ENCODE measurements around the gene POU2F2. TPM values are rescaled to one million over a fixed set of nuclear protein-coding genes. Genes with fewer than 3 reads are reported as not detected.

Gene POU2F2
- polyA plus RNA-seq, 2 of the 4 experiments (the other 2 are of a cell fraction) = 0.16 to 0.28 TPM

DNA sequence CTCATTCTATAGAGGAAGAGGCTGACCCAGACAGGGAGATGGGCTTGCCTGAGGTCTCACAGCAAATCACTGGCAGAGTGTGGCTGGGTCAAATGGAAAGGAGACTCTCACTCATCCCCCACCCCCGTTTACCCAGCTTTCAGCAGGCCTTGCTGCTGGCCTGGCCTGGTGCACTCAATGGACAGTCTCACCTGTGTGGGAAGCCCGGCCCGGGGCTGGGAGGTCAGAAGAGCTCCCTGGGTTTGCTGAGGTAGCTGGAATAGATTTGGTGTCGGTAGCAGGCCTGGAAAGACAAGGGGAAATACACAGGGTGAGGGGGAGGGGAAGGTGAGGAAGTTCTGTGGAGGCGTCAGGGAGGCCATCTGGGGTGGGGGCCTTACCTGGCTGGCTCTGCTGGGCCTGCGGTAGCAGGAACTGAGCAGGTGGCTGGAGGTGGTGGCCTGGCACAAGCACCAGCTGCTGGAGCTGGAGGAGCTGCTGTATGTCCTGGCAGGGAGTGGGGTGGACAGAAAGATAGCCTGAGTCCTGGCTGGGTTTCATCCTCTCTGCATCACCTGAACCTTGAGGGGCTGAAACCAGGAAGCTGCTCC, 32.8 kb downstream of the POU2F2 start:
- ChIA-PET POLR2A (no interaction called here), CTCF (interaction anchor here (0.6 to 32.8 kb wide), 11 partner anchors 10 to 341 kb away, joined by 3 to 678 read pairs (median 5); partner anchors contain the start of genes GSK3A and POU2F2)
- 75% methylated on average over 6 of the region's 6 CpGs for WGBS (ENCODE audit: missing lambda C conversion rate)

DNA sequence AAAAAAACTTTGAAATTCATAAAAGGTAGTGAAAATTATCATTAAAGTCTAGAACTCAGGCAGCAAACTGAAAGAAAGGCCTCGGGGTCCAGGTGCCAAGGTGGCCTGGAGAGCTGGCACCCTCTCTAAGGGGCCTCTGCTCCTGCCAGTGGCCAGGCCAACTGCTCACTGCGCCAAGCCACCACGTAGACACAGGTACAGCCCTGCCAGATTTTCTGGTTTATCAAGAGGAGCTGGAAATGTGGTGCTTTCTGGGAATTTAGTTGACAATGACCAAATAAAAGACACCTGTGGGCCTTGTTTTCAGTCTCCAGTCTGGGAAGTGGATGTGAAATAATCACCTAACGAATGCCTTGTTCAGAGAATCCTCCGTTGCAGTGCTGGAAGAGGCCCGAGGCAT, 33.5 kb downstream of the POU2F2 start:
- WGBS (ENCODE audit: missing lambda C conversion rate) = 77% methylated on average over 6 of the region's 6 CpGs
- no peak overlapping the region for H3K4me2 ChIP-seq
- CTCF ChIA-PET = interaction anchor here (0.6 to 32.8 kb wide), 10 partner anchors 10 to 342 kb away, joined by 3 to 678 read pairs (median 4); partner anchors contain the start of genes GSK3A and POU2F2

More for the DNA sequence above, 32.8 kb downstream of the POU2F2 start:
- DNase-seq (ENCODE audit: low read depth in 1 of 2, low spot score in 1 of 2) (no peak), ATAC-seq (no peak), FAIRE-seq (no peak)
- TF ChIP-seq RARB (CRISPR knock-in tag; IDR thresholded peaks at IDR 0.05) (no peak), EHF (CRISPR knock-in tag; IDR thresholded peaks at IDR 0.05) (no peak), GATA3 (IDR thresholded peaks at IDR 0.05; ENCODE audit: borderline replicate concordance) (no peak), CEBPB (IDR thresholded peaks at IDR 0.05) (no peak), RCOR1 (IDR thresholded peaks at IDR 0.05; ENCODE audit: low read depth, low read length) (no peak), MAFK (IDR thresholded peaks at IDR 0.05; ENCODE audit: partially characterized antibody) (no peak), ZNF302 (CRISPR knock-in tag; IDR thresholded peaks at IDR 0.05) (no peak), JUNB (IDR thresholded peaks at IDR 0.05) (no peak), KDM1A (IDR thresholded peaks at IDR 0.05; ENCODE audit: low read depth) (no peak), EHMT2 (IDR thresholded peaks at IDR 0.05; ENCODE audit: low read depth) (no peak), KDM5A (IDR thresholded peaks at IDR 0.05) (no peak), RFX5 (IDR thresholded peaks at IDR 0.05) (no peak), HDAC2 (IDR thresholded peaks at IDR 0.05) (no peak)
- TF ChIP-seq, protein P1, sequence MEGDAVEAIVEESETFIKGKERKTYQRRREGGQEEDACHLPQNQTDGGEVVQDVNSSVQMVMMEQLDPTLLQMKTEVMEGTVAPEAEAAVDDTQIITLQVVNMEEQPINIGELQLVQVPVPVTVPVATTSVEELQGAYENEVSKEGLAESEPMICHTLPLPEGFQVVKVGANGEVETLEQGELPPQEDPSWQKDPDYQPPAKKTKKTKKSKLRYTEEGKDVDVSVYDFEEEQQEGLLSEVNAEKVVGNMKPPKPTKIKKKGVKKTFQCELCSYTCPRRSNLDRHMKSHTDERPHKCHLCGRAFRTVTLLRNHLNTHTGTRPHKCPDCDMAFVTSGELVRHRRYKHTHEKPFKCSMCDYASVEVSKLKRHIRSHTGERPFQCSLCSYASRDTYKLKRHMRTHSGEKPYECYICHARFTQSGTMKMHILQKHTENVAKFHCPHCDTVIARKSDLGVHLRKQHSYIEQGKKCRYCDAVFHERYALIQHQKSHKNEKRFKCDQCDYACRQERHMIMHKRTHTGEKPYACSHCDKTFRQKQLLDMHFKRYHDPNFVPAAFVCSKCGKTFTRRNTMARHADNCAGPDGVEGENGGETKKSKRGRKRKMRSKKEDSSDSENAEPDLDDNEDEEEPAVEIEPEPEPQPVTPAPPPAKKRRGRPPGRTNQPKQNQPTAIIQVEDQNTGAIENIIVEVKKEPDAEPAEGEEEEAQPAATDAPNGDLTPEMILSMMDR (IDR thresholded peaks at IDR 0.05) = no peak
- TF ChIP-seq, protein P2, sequence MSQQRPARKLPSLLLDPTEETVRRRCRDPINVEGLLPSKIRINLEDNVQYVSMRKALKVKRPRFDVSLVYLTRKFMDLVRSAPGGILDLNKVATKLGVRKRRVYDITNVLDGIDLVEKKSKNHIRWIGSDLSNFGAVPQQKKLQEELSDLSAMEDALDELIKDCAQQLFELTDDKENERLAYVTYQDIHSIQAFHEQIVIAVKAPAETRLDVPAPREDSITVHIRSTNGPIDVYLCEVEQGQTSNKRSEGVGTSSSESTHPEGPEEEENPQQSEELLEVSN (IDR thresholded peaks at IDR 0.05; ENCODE audit: borderline replicate concordance, low read depth) = no peak
- Histone ChIP-seq H3K4me3 (no peak overlapping the region), H3K4me1 (no peaks in the 10 kb centered on the region), H3K4me2 (no peak overlapping the region), H3K27ac (no peak overlapping the region), H3K9me3 (no peaks in the 10 kb centered on the region)

DNA sequence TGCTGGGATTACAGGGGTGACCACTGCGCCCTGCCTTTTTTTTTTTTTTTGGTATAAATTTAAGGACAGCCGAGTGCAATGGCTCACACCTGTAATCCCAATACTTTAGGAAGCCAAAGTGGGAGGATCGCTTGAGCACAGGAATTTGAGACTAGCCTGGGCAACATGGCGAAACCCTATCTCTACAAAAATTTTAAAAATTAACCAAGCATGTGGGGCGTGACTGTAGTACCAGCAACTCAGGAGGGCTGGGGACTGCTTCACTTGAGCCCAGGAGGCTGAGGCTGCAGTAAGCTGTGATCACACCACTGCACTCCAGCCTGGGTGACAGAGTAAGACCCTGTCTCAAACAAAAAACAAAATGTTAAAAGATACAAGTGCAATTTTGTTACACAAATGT, 34.8 kb downstream of the POU2F2 start:
- H3K27ac ChIP-seq = no peak overlapping the region
- FAIRE-seq = no peak
- no peak overlapping the region for H3K4me2 ChIP-seq
- H3K9me3 ChIP-seq = no peaks in the 10 kb centered on the region
- no peak for ATAC-seq
- WGBS (ENCODE audit: missing lambda C conversion rate) = 68% methylated on average over 5 of the region's 5 CpGs
- no peak overlapping the region for H3K4me3 ChIP-seq
- POLR2A ChIA-PET = interaction anchor here (0.7 to 1.1 kb wide), 2 partner anchors 19 to 63 kb away, joined by 4 to 7 read pairs; no protein-coding TSS in a partner anchor
- no peak for DNase-seq (ENCODE audit: low read depth in 1 of 2, low spot score in 1 of 2)
- no peaks in the 10 kb centered on the region; the same call in 2 of the 3 replicates for H3K4me1 ChIP-seq
- CTCF ChIA-PET = interaction anchor here (0.9 to 32.8 kb wide), 7 partner anchors 13 to 139 kb away, joined by 3 to 678 read pairs (median 10); partner anchors contain the start of gene POU2F2
- TF ChIP-seq HOXB5 (CRISPR knock-in tag; IDR thresholded peaks at IDR 0.05) = no peak
- TF ChIP-seq HDAC2 (IDR thresholded peaks at IDR 0.05) = no peak
- TF ChIP-seq HOXA7 (CRISPR knock-in tag; IDR thresholded peaks at IDR 0.05) = no peak
- TF ChIP-seq, protein P3, sequence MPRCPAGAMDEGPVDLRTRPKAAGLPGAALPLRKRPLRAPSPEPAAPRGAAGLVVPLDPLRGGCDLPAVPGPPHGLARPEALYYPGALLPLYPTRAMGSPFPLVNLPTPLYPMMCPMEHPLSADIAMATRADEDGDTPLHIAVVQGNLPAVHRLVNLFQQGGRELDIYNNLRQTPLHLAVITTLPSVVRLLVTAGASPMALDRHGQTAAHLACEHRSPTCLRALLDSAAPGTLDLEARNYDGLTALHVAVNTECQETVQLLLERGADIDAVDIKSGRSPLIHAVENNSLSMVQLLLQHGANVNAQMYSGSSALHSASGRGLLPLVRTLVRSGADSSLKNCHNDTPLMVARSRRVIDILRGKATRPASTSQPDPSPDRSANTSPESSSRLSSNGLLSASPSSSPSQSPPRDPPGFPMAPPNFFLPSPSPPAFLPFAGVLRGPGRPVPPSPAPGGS (IDR thresholded peaks at IDR 0.05) = no peak
- no peak for TF ChIP-seq ESRRA (IDR thresholded peaks at IDR 0.05; ENCODE audit: borderline replicate concordance, low read length)
- TF ChIP-seq KDM5A (IDR thresholded peaks at IDR 0.05) = no peak
- no peak for TF ChIP-seq EHMT2 (IDR thresholded peaks at IDR 0.05; ENCODE audit: low read depth)
- TF ChIP-seq ZFP36 (IDR thresholded peaks at IDR 0.05; ENCODE audit: borderline replicate concordance, partially characterized antibody) = no peak
- TF ChIP-seq, protein P4, sequence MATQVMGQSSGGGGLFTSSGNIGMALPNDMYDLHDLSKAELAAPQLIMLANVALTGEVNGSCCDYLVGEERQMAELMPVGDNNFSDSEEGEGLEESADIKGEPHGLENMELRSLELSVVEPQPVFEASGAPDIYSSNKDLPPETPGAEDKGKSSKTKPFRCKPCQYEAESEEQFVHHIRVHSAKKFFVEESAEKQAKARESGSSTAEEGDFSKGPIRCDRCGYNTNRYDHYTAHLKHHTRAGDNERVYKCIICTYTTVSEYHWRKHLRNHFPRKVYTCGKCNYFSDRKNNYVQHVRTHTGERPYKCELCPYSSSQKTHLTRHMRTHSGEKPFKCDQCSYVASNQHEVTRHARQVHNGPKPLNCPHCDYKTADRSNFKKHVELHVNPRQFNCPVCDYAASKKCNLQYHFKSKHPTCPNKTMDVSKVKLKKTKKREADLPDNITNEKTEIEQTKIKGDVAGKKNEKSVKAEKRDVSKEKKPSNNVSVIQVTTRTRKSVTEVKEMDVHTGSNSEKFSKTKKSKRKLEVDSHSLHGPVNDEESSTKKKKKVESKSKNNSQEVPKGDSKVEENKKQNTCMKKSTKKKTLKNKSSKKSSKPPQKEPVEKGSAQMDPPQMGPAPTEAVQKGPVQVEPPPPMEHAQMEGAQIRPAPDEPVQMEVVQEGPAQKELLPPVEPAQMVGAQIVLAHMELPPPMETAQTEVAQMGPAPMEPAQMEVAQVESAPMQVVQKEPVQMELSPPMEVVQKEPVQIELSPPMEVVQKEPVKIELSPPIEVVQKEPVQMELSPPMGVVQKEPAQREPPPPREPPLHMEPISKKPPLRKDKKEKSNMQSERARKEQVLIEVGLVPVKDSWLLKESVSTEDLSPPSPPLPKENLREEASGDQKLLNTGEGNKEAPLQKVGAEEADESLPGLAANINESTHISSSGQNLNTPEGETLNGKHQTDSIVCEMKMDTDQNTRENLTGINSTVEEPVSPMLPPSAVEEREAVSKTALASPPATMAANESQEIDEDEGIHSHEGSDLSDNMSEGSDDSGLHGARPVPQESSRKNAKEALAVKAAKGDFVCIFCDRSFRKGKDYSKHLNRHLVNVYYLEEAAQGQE (IDR thresholded peaks at IDR 0.05) = no peak
- TF ChIP-seq NFE2L2 (conservative IDR thresholded peaks at IDR 0.05; ENCODE audit: low read length) = no peak
- TF ChIP-seq MYC (IDR thresholded peaks at IDR 0.05; ENCODE audit: borderline replicate concordance, low read length) = no peak

More for the DNA sequence above, 33.5 kb downstream of the POU2F2 start:
- POLR2A ChIA-PET = no interaction called here
- Histone ChIP-seq H3K27ac (no peak overlapping the region), H3K4me3 (no peak overlapping the region), H3K4me1 (no peaks in the 10 kb centered on the region), H3K9me3 (no peaks in the 10 kb centered on the region)
- FAIRE-seq (peak; percentile 72), ATAC-seq (no peak), DNase-seq (ENCODE audit: low read depth in 1 of 2, low spot score in 1 of 2) (no peak)
- TF ChIP-seq EHF (CRISPR knock-in tag; IDR thresholded peaks at IDR 0.05) (no peak), HOXB13 (CRISPR knock-in tag; IDR thresholded peaks at IDR 0.05; ENCODE audit: low read depth) (no peak), RNF2 (IDR thresholded peaks at IDR 0.05; ENCODE audit: borderline replicate concordance, low read depth) (no peak)
- TF ChIP-seq, protein P5, sequence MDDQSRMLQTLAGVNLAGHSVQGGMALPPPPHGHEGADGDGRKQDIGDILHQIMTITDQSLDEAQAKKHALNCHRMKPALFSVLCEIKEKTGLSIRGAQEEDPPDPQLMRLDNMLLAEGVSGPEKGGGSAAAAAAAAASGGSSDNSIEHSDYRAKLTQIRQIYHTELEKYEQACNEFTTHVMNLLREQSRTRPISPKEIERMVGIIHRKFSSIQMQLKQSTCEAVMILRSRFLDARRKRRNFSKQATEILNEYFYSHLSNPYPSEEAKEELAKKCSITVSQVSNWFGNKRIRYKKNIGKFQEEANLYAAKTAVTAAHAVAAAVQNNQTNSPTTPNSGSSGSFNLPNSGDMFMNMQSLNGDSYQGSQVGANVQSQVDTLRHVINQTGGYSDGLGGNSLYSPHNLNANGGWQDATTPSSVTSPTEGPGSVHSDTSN (IDR thresholded peaks at IDR 0.05) = no peak
